GM12878 (cell line): Measurements from ENCODE around the gene PCED1B.

ENCODE experiments used
- BHLHE40 ChIP-seq, 2 experiments: fragments of 450-650 bp in 1 of 2; IDR thresholded peaks; 2 replicates each; pipeline ENCODE4 v1.6.1; 2011 to 2017; ENCODE audit warnings: low read depth in 2 of 2, borderline replicate concordance in 1 of 2, improper control_type of control experiment in 1 of 2, low read length in 1 of 2, mild to moderate bottlenecking in 1 of 2
- EGR1 ChIP-seq, 2 experiments: IDR thresholded peaks; 1 replicate in 1 of 2; 2 replicates in 1 of 2; pipeline ENCODE4 v1.6.1; 2011 to 2012; ENCODE audit warnings: low read depth in 2 of 2, low read length in 2 of 2, borderline replicate concordance in 1 of 2, mild to moderate bottlenecking in 1 of 2, moderate library complexity in 1 of 2
- IKZF1 ChIP-seq: fragments of 450-650 bp; conservative IDR thresholded peaks from 2 replicates; pipeline ENCODE4 v1.6.1; 2017; ENCODE audit warnings: antibody characterized with exemption, mild to moderate bottlenecking
- MTA2 ChIP-seq: fragments of 450-650 bp; IDR thresholded peaks from 2 replicates; pipeline ENCODE4 v1.6.1; 2016; ENCODE audit warnings: low read depth, mild to moderate bottlenecking, moderate library complexity
- POLR2A ChIP-seq: IDR thresholded peaks from 2 replicates; pipeline ENCODE4 v1.6.1; 2011; ENCODE audit warnings: low read depth, mild to moderate bottlenecking, low read length
- STAT1 ChIP-seq: fragments of 450-650 bp; conservative IDR thresholded peaks from 2 replicates; pipeline ENCODE4 v1.6.1; 2014; ENCODE audit warnings: antibody characterized with exemption, mild to moderate bottlenecking
- TF ChIP-seq, protein P1 (sequence below): fragments of 450-650 bp; IDR thresholded peaks from 2 replicates; pipeline ENCODE4 v1.6.1; 2017; ENCODE audit warnings: mild to moderate bottlenecking
- TF ChIP-seq, protein P2 (sequence below), 3 experiments: IDR thresholded peaks in 2 of 3; conservative IDR thresholded peaks in 1 of 3; 2 replicates each; pipeline ENCODE4 v1.5.1; 2011; ENCODE audit warnings: low read depth in 3 of 3, low read length in 3 of 3, mild to moderate bottlenecking in 3 of 3, control low read depth in 2 of 3, moderate library complexity in 2 of 3, inconsistent platforms in 1 of 3, mixed read lengths in 1 of 3; ENCODE audit not compliant: control insufficient read depth in 2 of 3, insufficient read depth in 1 of 3; ENCODE audit errors: extremely low read depth in 1 of 3
- TF ChIP-seq, protein P3 (sequence below): IDR thresholded peaks from 2 replicates; pipeline ENCODE4 v1.6.1; 2011; ENCODE audit warnings: low read depth, low read length, improper control_type of control experiment, borderline replicate concordance
- TF ChIP-seq, protein P4 (sequence below): IDR thresholded peaks from 2 replicates; pipeline ENCODE4 v1.6.1; 2012; ENCODE audit warnings: low read depth, low read length, improper control_type of control experiment

DNA sequence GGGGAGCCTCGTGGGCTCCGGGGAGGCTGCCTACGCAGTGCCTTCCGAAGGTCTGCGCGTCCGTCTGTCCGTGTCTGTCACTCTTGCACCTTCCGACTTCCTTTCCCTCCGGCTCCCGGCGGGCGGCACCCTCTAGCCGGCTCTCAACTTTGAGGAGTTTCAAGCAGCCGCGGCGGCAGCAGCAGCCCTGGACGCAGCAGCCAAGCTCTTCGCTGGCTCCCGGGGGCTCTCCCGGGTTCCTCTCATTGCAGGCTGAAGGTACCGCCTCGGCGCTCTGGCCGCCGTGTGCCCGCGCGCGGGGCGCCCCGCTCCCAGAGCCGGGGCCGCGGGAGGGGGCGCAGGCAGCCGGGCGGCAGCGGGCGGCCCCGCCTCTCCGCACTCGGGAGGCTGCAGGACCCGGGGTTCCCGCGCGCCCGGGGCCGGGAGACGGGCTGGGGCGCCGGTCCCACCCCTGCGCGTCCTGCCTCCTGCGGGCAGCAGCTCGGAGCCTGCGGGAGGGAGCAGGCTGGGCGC is at the start of gene PCED1B, which contains the start of gene AMIGO2:
- TF ChIP-seq, protein P1, sequence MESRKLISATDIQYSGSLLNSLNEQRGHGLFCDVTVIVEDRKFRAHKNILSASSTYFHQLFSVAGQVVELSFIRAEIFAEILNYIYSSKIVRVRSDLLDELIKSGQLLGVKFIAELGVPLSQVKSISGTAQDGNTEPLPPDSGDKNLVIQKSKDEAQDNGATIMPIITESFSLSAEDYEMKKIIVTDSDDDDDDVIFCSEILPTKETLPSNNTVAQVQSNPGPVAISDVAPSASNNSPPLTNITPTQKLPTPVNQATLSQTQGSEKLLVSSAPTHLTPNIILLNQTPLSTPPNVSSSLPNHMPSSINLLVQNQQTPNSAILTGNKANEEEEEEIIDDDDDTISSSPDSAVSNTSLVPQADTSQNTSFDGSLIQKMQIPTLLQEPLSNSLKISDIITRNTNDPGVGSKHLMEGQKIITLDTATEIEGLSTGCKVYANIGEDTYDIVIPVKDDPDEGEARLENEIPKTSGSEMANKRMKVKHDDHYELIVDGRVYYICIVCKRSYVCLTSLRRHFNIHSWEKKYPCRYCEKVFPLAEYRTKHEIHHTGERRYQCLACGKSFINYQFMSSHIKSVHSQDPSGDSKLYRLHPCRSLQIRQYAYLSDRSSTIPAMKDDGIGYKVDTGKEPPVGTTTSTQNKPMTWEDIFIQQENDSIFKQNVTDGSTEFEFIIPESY: no peak
- 0 out of 2 replicates have a peak, but pooled peaks have one; percentile 9 for TF ChIP-seq IKZF1
- TF ChIP-seq BHLHE40 (IDR thresholded peaks at IDR 0.05; ENCODE audit: borderline replicate concordance in 1 of 2, low read depth in 2 of 2, low read length in 1 of 2): no peak
- TF ChIP-seq, protein P2, sequence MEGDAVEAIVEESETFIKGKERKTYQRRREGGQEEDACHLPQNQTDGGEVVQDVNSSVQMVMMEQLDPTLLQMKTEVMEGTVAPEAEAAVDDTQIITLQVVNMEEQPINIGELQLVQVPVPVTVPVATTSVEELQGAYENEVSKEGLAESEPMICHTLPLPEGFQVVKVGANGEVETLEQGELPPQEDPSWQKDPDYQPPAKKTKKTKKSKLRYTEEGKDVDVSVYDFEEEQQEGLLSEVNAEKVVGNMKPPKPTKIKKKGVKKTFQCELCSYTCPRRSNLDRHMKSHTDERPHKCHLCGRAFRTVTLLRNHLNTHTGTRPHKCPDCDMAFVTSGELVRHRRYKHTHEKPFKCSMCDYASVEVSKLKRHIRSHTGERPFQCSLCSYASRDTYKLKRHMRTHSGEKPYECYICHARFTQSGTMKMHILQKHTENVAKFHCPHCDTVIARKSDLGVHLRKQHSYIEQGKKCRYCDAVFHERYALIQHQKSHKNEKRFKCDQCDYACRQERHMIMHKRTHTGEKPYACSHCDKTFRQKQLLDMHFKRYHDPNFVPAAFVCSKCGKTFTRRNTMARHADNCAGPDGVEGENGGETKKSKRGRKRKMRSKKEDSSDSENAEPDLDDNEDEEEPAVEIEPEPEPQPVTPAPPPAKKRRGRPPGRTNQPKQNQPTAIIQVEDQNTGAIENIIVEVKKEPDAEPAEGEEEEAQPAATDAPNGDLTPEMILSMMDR (IDR thresholded peaks at IDR 0.05 in 2 of 3, conservative IDR thresholded peaks at IDR 0.05 in 1 of 3; ENCODE audit: control insufficient read depth in 2 of 3, extremely low read depth in 1 of 3, insufficient read depth in 1 of 3, low read depth in 3 of 3, low read length in 3 of 3): peak; percentile 18 to 48 (median 25); a peak in 3 of 6 replicates
- TF ChIP-seq POLR2A: no peak
- TF ChIP-seq, protein P3, sequence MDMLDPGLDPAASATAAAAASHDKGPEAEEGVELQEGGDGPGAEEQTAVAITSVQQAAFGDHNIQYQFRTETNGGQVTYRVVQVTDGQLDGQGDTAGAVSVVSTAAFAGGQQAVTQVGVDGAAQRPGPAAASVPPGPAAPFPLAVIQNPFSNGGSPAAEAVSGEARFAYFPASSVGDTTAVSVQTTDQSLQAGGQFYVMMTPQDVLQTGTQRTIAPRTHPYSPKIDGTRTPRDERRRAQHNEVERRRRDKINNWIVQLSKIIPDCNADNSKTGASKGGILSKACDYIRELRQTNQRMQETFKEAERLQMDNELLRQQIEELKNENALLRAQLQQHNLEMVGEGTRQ: no peak
- TF ChIP-seq EGR1 (IDR thresholded peaks at IDR 0.05; ENCODE audit: borderline replicate concordance in 1 of 2, low read depth in 2 of 2, low read length in 2 of 2): no peak
- no peak for TF ChIP-seq STAT1
- TF ChIP-seq, protein P4, sequence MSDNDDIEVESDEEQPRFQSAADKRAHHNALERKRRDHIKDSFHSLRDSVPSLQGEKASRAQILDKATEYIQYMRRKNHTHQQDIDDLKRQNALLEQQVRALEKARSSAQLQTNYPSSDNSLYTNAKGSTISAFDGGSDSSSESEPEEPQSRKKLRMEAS: no peak
- no peak for TF ChIP-seq MTA2
